MM.1S (cell line): ENCODE results near the gene KIAA1549.

Experiments
- DNase-seq: peaks from one replicate; pipeline ENCODE4 v3.0.0-alpha.2; 2015
- H2AFZ ChIP-seq: fragments of 300-600 bp; sonication (generic); 2 replicates; pipeline ENCODE4 v1.6.0; 2016; ENCODE audit warnings: antibody characterized with exemption, low read length
- H3F3A ChIP-seq: fragments of 300-600 bp; sonication (generic); 2 replicates; pipeline ENCODE4 v1.6.1; 2016; ENCODE audit warnings: mild to moderate bottlenecking, antibody characterized with exemption, low read length, moderate library complexity, mixed read lengths; ENCODE audit not compliant: insufficient read depth
- H3K27ac ChIP-seq: fragments of 300-600 bp; sonication (generic); 2 replicates; pipeline ENCODE4 v1.5.1; 2016; ENCODE audit warnings: mild to moderate bottlenecking, low read length
- H3K27me3 ChIP-seq: fragments of 300-600 bp; sonication (generic); replicated peaks from 2 replicates; pipeline ENCODE4 v1.6.0; 2016; ENCODE audit warnings: low read length; ENCODE audit not compliant: insufficient read depth
- H3K36me3 ChIP-seq: fragments of 300-600 bp; sonication (generic); replicated peaks from 2 replicates; pipeline ENCODE4 v1.6.1; 2016; ENCODE audit warnings: mild to moderate bottlenecking, low read length, mixed read lengths; ENCODE audit not compliant: insufficient read depth
- H3K4me1 ChIP-seq: fragments of 300-600 bp; sonication (generic); 2 replicates; pipeline ENCODE4 v1.6.1; 2016; ENCODE audit warnings: low read length, mixed read lengths
- H3K4me2 ChIP-seq: fragments of 300-600 bp; sonication (generic); 2 replicates; pipeline ENCODE4 v1.6.0; 2016; ENCODE audit warnings: low read depth, low read length
- H3K4me3 ChIP-seq: fragments of 300-600 bp; sonication (generic); 2 replicates; pipeline ENCODE4 v1.5.1; 2016; ENCODE audit warnings: low read length, mixed read lengths
- H3K79me2 ChIP-seq: fragments of 300-600 bp; sonication (generic); 2 replicates; pipeline ENCODE4 v1.6.1; 2016; ENCODE audit warnings: mixed run types, low read length, mixed read lengths
- H3K9ac ChIP-seq: fragments of 300-600 bp; sonication (generic); 2 replicates; pipeline ENCODE4 v1.6.1; 2016; ENCODE audit warnings: low read length, mixed read lengths
- H3K9me2 ChIP-seq: fragments of 300-600 bp; sonication (generic); replicated peaks from 2 replicates; pipeline ENCODE4 v1.6.1; 2016; ENCODE audit warnings: mild to moderate bottlenecking, low read length, mixed read lengths; ENCODE audit not compliant: insufficient read depth
- H3K9me3 ChIP-seq: fragments of 300-600 bp; sonication (generic); replicated peaks from 2 replicates; pipeline ENCODE4 v1.6.1; 2016; ENCODE audit warnings: mild to moderate bottlenecking, low read length, mixed read lengths; ENCODE audit not compliant: insufficient read depth
- H4K20me1 ChIP-seq: fragments of 300-600 bp; sonication (generic); 2 replicates; pipeline ENCODE4 v1.6.1; 2016; ENCODE audit warnings: mild to moderate bottlenecking, low read length, moderate library complexity, mixed read lengths; ENCODE audit not compliant: insufficient read depth
- EZH2 ChIP-seq: fragments of 300-600 bp; sonication (generic); optimal IDR thresholded peaks from 2 replicates; pipeline ENCODE3; 2017; ENCODE audit warnings: low read depth, mild to moderate bottlenecking, antibody characterized with exemption, low read length, mixed read lengths
- EZH2phosphoT487 ChIP-seq: fragments of 300-600 bp; sonication (generic); IDR thresholded peaks from 2 replicates; pipeline ENCODE4 v1.6.1; 2018; ENCODE audit warnings: antibody characterized with exemption, low read length
- TF ChIP-seq, protein P1 (sequence below): fragments of 300-600 bp; sonication (generic); IDR thresholded peaks from 2 replicates; pipeline ENCODE4 v1.5.1; 2016; ENCODE audit warnings: antibody characterized with exemption, low read length, mixed read lengths

Gene KIAA1549

GRCh38 chr7:138907201-138907847 is 73.9 kb downstream of the KIAA1549 start:
- TF ChIP-seq EZH2phosphoT487 (no peak), EZH2 (no peak)
- TF ChIP-seq, protein P1, sequence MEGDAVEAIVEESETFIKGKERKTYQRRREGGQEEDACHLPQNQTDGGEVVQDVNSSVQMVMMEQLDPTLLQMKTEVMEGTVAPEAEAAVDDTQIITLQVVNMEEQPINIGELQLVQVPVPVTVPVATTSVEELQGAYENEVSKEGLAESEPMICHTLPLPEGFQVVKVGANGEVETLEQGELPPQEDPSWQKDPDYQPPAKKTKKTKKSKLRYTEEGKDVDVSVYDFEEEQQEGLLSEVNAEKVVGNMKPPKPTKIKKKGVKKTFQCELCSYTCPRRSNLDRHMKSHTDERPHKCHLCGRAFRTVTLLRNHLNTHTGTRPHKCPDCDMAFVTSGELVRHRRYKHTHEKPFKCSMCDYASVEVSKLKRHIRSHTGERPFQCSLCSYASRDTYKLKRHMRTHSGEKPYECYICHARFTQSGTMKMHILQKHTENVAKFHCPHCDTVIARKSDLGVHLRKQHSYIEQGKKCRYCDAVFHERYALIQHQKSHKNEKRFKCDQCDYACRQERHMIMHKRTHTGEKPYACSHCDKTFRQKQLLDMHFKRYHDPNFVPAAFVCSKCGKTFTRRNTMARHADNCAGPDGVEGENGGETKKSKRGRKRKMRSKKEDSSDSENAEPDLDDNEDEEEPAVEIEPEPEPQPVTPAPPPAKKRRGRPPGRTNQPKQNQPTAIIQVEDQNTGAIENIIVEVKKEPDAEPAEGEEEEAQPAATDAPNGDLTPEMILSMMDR, result no peak
- Histone ChIP-seq H3K9me3 (no peaks in the 10 kb centered on the region), H3K79me2 (no peaks in the 10 kb centered on the region), H3K9ac (no peak overlapping the region), H3K36me3 (no peaks in the 10 kb centered on the region), H3K4me2 (no peak overlapping the region), H3F3A (no peaks in the 10 kb centered on the region), H3K9me2 (no peaks in the 10 kb centered on the region), H3K27me3 (no peaks in the 10 kb centered on the region), H3K4me3 (no peak overlapping the region), H3K27ac (no peak overlapping the region), H4K20me1 (no peaks in the 10 kb centered on the region), H2AFZ (no peak overlapping the region), H3K4me1 (no peaks in the 10 kb centered on the region)
- no peak for DNase-seq

DNA sequence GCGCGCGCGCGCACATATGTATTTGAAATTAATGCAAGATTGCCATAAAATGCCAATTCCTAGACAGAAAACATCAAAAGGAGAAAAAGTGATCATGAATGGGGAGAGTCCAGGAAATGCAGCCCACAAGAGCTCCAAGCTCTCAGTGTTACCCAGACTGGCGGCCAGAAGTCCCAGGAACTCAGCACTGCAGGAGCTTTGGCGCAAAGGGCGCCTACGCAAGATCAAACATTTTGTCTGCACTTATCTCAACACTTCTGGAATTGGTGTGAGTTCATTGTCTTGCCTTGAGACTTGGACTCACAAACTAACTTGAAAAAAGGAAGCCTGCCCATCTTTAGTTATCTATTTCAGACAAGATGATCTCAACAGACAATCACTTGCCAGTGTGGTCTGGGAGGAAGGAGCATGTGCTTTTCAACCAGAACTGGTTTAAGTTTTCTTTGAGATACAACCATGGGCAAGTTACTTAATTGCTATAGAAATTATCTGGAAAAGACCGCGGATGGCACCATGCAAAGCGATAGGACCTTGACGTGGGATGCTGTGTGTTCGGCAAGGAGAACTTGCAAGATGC is 77.2 kb downstream of the KIAA1549 start:
- Histone ChIP-seq H3K79me2 (no peaks in the 10 kb centered on the region), H3K9ac (no peak overlapping the region), H3K27me3 (no peaks in the 10 kb centered on the region), H2AFZ (no peak overlapping the region), H3K36me3 (no peaks in the 10 kb centered on the region), H3K4me3 (no peak overlapping the region), H3K4me1 (no peaks in the 10 kb centered on the region), H3K9me3 (no peaks in the 10 kb centered on the region), H4K20me1 (no peaks in the 10 kb centered on the region), H3K4me2 (no peak overlapping the region), H3F3A (no peaks in the 10 kb centered on the region), H3K27ac (no peak overlapping the region), H3K9me2 (no peaks in the 10 kb centered on the region)
- no peak for DNase-seq
- TF ChIP-seq, protein P1, result no peak
- no peak for TF ChIP-seq EZH2phosphoT487
- TF ChIP-seq EZH2, result no peak

- H3K27ac ChIP-seq, result no peak overlapping the region
- no peaks in the 10 kb centered on the region for H3K27me3 ChIP-seq
- no peaks in the 10 kb centered on the region for H3F3A ChIP-seq
- no peaks in the 10 kb centered on the region for H3K9me3 ChIP-seq
- peaks cover 4% of the 10 kb centered on the region; the same call in 1 of the 2 replicates for H3K4me1 ChIP-seq
- H2AFZ ChIP-seq, result no peak overlapping the region
- TF ChIP-seq EZH2phosphoT487 (no peak), EZH2 (no peak)
- TF ChIP-seq, protein P1, result no peak
- H4K20me1 ChIP-seq, result no peaks in the 10 kb centered on the region
- H3K9me2 ChIP-seq, result no peaks in the 10 kb centered on the region
- H3K36me3 ChIP-seq, result no peaks in the 10 kb centered on the region
- no peak overlapping the region for H3K4me2 ChIP-seq
- H3K4me3 ChIP-seq, result no peak overlapping the region
- DNase-seq, result no peak
- no peak overlapping the region for H3K9ac ChIP-seq
- H3K79me2 ChIP-seq, result no peaks in the 10 kb centered on the region
Measured at GRCh38 chr7:138903186-138903820, 77.9 kb downstream of the KIAA1549 start.
